Skeletal muscle satellite cell (primary cell): ENCODE measurements around the gene ZNF407.
A peak's percentile ranks its signal among the peaks of the same experiment; 100 is the strongest.

Experiments
- H3K27me3 ChIP-seq: 2 replicates; pipeline ENCODE4 v1.7.0; 2013; ENCODE audit warnings: low read length; ENCODE audit not compliant: control insufficient read depth, insufficient read depth
- H3K36me3 ChIP-seq: 2 replicates; pipeline ENCODE4 v1.7.0; 2013; ENCODE audit warnings: mild to moderate bottlenecking, control low read depth, low read length; ENCODE audit not compliant: insufficient read depth
- H3K4me1 ChIP-seq: 2 replicates; pipeline ENCODE4 v1.7.0; 2013; ENCODE audit warnings: low read length; ENCODE audit not compliant: control insufficient read depth, insufficient read depth
- H3K4me2 ChIP-seq: 2 replicates; pipeline ENCODE4 v1.7.0; 2013; ENCODE audit warnings: mild to moderate bottlenecking, low read length
- H3K4me3 ChIP-seq: 2 replicates; pipeline ENCODE4 v1.7.0; 2013; ENCODE audit warnings: low read length
- H3K9ac ChIP-seq: 2 replicates; pipeline ENCODE4 v1.7.0; 2013; ENCODE audit warnings: mild to moderate bottlenecking, low read depth, low read length, moderate library complexity
- H3K9me3 ChIP-seq: replicated peaks from 2 replicates; pipeline ENCODE4 v1.7.0; 2013; ENCODE audit warnings: mild to moderate bottlenecking, control low read depth, low read length

The ZNF407 gene

GRCh38 chr18:74714791-74715190 is 117.1 kb downstream of the ZNF407 start:
- Histone ChIP-seq H3K4me3 (no peak overlapping the region), H3K4me1 (no peaks in the 10 kb centered on the region)

GRCh38 chr18:74715306-74715705 is 117.6 kb downstream of the ZNF407 start:
- Histone ChIP-seq H3K9ac (no peak overlapping the region), H3K4me1 (no peaks in the 10 kb centered on the region), H3K9me3 (no peaks in the 10 kb centered on the region), H3K27me3 (no peaks in the 10 kb centered on the region), H3K4me3 (no peak overlapping the region), H3K4me2 (no peak overlapping the region), H3K36me3 (no peaks in the 10 kb centered on the region)

More at GRCh38 chr18:74714791-74715190, 117.1 kb downstream of the ZNF407 start:
- Histone ChIP-seq H3K9me3 (no peaks in the 10 kb centered on the region), H3K36me3 (no peaks in the 10 kb centered on the region), H3K4me2 (no peak overlapping the region), H3K27me3 (no peaks in the 10 kb centered on the region), H3K9ac (no peak overlapping the region)

- Histone ChIP-seq H3K9ac (no peak overlapping the region), H3K4me3 (no peak overlapping the region), H3K36me3 (no peaks in the 10 kb centered on the region), H3K9me3 (no peaks in the 10 kb centered on the region), H3K4me2 (no peak overlapping the region), H3K27me3 (no peaks in the 10 kb centered on the region), H3K4me1 (no peaks in the 10 kb centered on the region)
Measured at GRCh38 chr18:74715865-74716712, 118.4 kb downstream of the ZNF407 start.

- no peak overlapping the region for H3K4me2 ChIP-seq
Measured at GRCh38 chr18:74718312-74718711, 120.6 kb downstream of the ZNF407 start.

GRCh38 chr18:74722237-74722636 is 124.6 kb downstream of the ZNF407 start:
- H3K4me3 ChIP-seq = no peak overlapping the region
- no peaks in the 10 kb centered on the region for H3K36me3 ChIP-seq
- no peak overlapping the region for H3K9ac ChIP-seq
- H3K9me3 ChIP-seq = no peaks in the 10 kb centered on the region
- H3K4me2 ChIP-seq = no peak overlapping the region
- H3K4me1 ChIP-seq = peaks cover 19% of the 10 kb centered on the region
- H3K27me3 ChIP-seq = no peaks in the 10 kb centered on the region

More at GRCh38 chr18:74718312-74718711, 120.6 kb downstream of the ZNF407 start:
- Histone ChIP-seq H3K4me3 (no peak overlapping the region), H3K4me1 (peaks cover 10% of the 10 kb centered on the region), H3K36me3 (no peaks in the 10 kb centered on the region), H3K9me3 (no peaks in the 10 kb centered on the region), H3K9ac (no peak overlapping the region), H3K27me3 (no peaks in the 10 kb centered on the region)

- H3K27me3 ChIP-seq = no peaks in the 10 kb centered on the region
- H3K4me2 ChIP-seq = no peak overlapping the region
- no peaks in the 10 kb centered on the region for H3K36me3 ChIP-seq
- no peaks in the 10 kb centered on the region for H3K9me3 ChIP-seq
- H3K9ac ChIP-seq = no peak overlapping the region
- no peak overlapping the region for H3K4me3 ChIP-seq
- H3K4me1 ChIP-seq = peaks cover 19% of the 10 kb centered on the region
Measured at GRCh38 chr18:74724186-74724585, 126.5 kb downstream of the ZNF407 start.

- peaks cover 24% of the 10 kb centered on the region for H3K4me1 ChIP-seq
- H3K36me3 ChIP-seq = no peaks in the 10 kb centered on the region
- H3K4me3 ChIP-seq = no peak overlapping the region
- H3K9ac ChIP-seq = no peak overlapping the region
- no peaks in the 10 kb centered on the region for H3K27me3 ChIP-seq
- no peaks in the 10 kb centered on the region for H3K9me3 ChIP-seq
- no peak overlapping the region for H3K4me2 ChIP-seq
Measured at GRCh38 chr18:74725690-74726089, 128.0 kb downstream of the ZNF407 start.

- Histone ChIP-seq H3K4me3 (no peak overlapping the region), H3K36me3 (no peaks in the 10 kb centered on the region), H3K4me2 (no peak overlapping the region), H3K9me3 (no peaks in the 10 kb centered on the region), H3K27me3 (no peaks in the 10 kb centered on the region), H3K4me1 (peaks cover 24% of the 10 kb centered on the region), H3K9ac (no peak overlapping the region)
Measured at GRCh38 chr18:74728586-74728985, 130.9 kb downstream of the ZNF407 start.

- Histone ChIP-seq H3K36me3 (no peaks in the 10 kb centered on the region), H3K4me2 (peak overlapping the region; percentile 43), H3K9ac (no peak overlapping the region), H3K4me1 (peaks cover 17% of the 10 kb centered on the region), H3K27me3 (no peaks in the 10 kb centered on the region), H3K9me3 (no peaks in the 10 kb centered on the region), H3K4me3 (peak overlapping the region; percentile 35)
Measured at GRCh38 chr18:74731097-74731496, 133.4 kb downstream of the ZNF407 start.

- H3K4me3 ChIP-seq = no peak overlapping the region
- H3K4me1 ChIP-seq = peaks cover 17% of the 10 kb centered on the region
- H3K4me2 ChIP-seq = no peak overlapping the region
- H3K9me3 ChIP-seq = no peaks in the 10 kb centered on the region
- no peaks in the 10 kb centered on the region for H3K36me3 ChIP-seq
- H3K9ac ChIP-seq = no peak overlapping the region
- no peaks in the 10 kb centered on the region for H3K27me3 ChIP-seq
Measured at GRCh38 chr18:74732380-74732779, 134.7 kb downstream of the ZNF407 start.

GRCh38 chr18:74733598-74733997 is 135.9 kb downstream of the ZNF407 start:
- Histone ChIP-seq H3K36me3 (no peaks in the 10 kb centered on the region), H3K9ac (no peak overlapping the region), H3K9me3 (no peaks in the 10 kb centered on the region), H3K4me2 (no peak overlapping the region), H3K4me1 (peaks cover 17% of the 10 kb centered on the region), H3K4me3 (no peak overlapping the region), H3K27me3 (no peaks in the 10 kb centered on the region)

GRCh38 chr18:74734013-74734444 is 136.4 kb downstream of the ZNF407 start:
- no peaks in the 10 kb centered on the region for H3K36me3 ChIP-seq
- no peak overlapping the region for H3K4me2 ChIP-seq
- H3K27me3 ChIP-seq = no peaks in the 10 kb centered on the region
- H3K9ac ChIP-seq = no peak overlapping the region
- peaks cover 17% of the 10 kb centered on the region for H3K4me1 ChIP-seq
- H3K4me3 ChIP-seq = no peak overlapping the region
- H3K9me3 ChIP-seq = no peaks in the 10 kb centered on the region
